OCI-LY7 (cell line): Measurements from ENCODE around the gene RPS6KA3. TPM values are rescaled to one million over a fixed set of nuclear protein-coding genes. Genes with fewer than 3 reads are reported as not detected.

Experiments
- BruUV-seq: library from RNA; stranded (reverse); fragments of 400-500 nt; replicated peaks from 2 replicates; lab custom pipeline; 2021; lab: Mats Ljungman, UMichigan
- CTCF ChIA-PET: fragments of 300-600 bp; sonication (Branson Sonifier 250); formaldehyde crosslinking; loops from one replicate; lab custom pipeline; 2022; ENCODE audit warnings: antibody characterized with exemption; ENCODE audit not compliant: unreplicated experiment; lab: Charles Lee
- POLR2A ChIA-PET: fragments of 300-600 bp; sonication (Branson Sonifier 250); formaldehyde crosslinking; loops from one replicate; lab custom pipeline; 2022; ENCODE audit warnings: antibody characterized with exemption; lab: Charles Lee
- DNase-seq: peaks from one replicate; pipeline ENCODE4 v3.0.0-alpha.2; 2015; ENCODE audit warnings: low spot score
- H2AFZ ChIP-seq: fragments of 200-600 bp; sonication (generic), shearing (Covaris generic); 2 replicates; pipeline ENCODE4 v1.6.1; 2014; ENCODE audit warnings: mild to moderate bottlenecking, antibody characterized with exemption, low read length, moderate library complexity
- H3K27ac ChIP-seq: fragments of 200-600 bp; sonication (generic); 2 replicates; pipeline ENCODE4 v1.5.1; 2014; ENCODE audit warnings: mixed run types, low read depth, mild to moderate bottlenecking, moderate library complexity, low read length, inconsistent platforms; ENCODE audit not compliant: poor library complexity, severe bottlenecking
- H3K36me3 ChIP-seq: fragments of 200-600 bp; sonication (generic); 2 replicates; pipeline ENCODE4 v1.6.1; 2014; ENCODE audit warnings: mild to moderate bottlenecking, antibody characterized with exemption, low read length, moderate library complexity, mixed read lengths; ENCODE audit not compliant: insufficient read depth
- H3K4me1 ChIP-seq: fragments of 200-600 bp; sonication (generic); 2 replicates; pipeline ENCODE4 v1.5.1; 2014; ENCODE audit warnings: mild to moderate bottlenecking, low read length; ENCODE audit not compliant: insufficient read depth, poor library complexity, severe bottlenecking
- H3K4me2 ChIP-seq: fragments of 200-600 bp; sonication (generic); 2 replicates; pipeline ENCODE4 v1.6.1; 2014; ENCODE audit warnings: mild to moderate bottlenecking, low read length
- H3K4me3 ChIP-seq: fragments of 200-600 bp; sonication (generic); 2 replicates; pipeline ENCODE4 v1.5.1; 2014; ENCODE audit warnings: mild to moderate bottlenecking, low read depth, low read length; ENCODE audit not compliant: poor library complexity, severe bottlenecking
- H3K79me2 ChIP-seq: fragments of 200-600 bp; sonication (generic); 2 replicates; pipeline ENCODE4 v1.6.1; 2016; ENCODE audit warnings: low read depth, mild to moderate bottlenecking, low read length, moderate library complexity, mixed read lengths; ENCODE audit not compliant: insufficient read depth
- H3K9me2 ChIP-seq: fragments of 200-600 bp; sonication (generic); 2 replicates; pipeline ENCODE4 v1.6.1; 2016; ENCODE audit warnings: mild to moderate bottlenecking, low read length, mixed read lengths; ENCODE audit not compliant: insufficient read depth
- H3K9me3 ChIP-seq: fragments of 200-600 bp; sonication (generic); 2 replicates; pipeline ENCODE4 v1.6.1; 2014; ENCODE audit warnings: mild to moderate bottlenecking, mixed run types, low read length, mixed read lengths
- H4K20me1 ChIP-seq: fragments of 200-600 bp; sonication (generic); 2 replicates; pipeline ENCODE4 v1.6.1; 2014; ENCODE audit warnings: mild to moderate bottlenecking, antibody characterized with exemption, low read length, moderate library complexity, mixed read lengths; ENCODE audit not compliant: insufficient read depth
- CTCF ChIP-seq: fragments of 200-600 bp; sonication (generic); conservative IDR thresholded peaks from 2 replicates; pipeline ENCODE4 v1.5.1; 2014; ENCODE audit warnings: mild to moderate bottlenecking, antibody characterized with exemption, low read length, moderate library complexity, mixed read lengths
- EZH2phosphoT487 ChIP-seq: fragments of 200-600 bp; sonication (generic); IDR thresholded peaks from 2 replicates; pipeline ENCODE4 v1.6.1; 2018; ENCODE audit warnings: low read depth, borderline replicate concordance, mild to moderate bottlenecking, mixed run types, antibody characterized with exemption, low read length, moderate library complexity, mixed read lengths
- intact Hi-C: fragments of 100-400 bp; cut with micrococcal nuclease; formaldehyde crosslinking; loops from one replicate; pipeline ENCODE4 v1.10.0; 2022; ENCODE audit not compliant: unreplicated experiment
- total RNA-seq, 2 experiments: library from RNA; depleted of rRNA in 1 of 2; stranded (reverse); fragments of >200 nt in 1 of 2; shearing (Covaris generic) in 1 of 2; gene quantifications; 2 replicates each; pipeline ENCODE4 v1.2.3, GENCODE V29; 2014 to 2022

RPS6KA3 gene
- total RNA-seq, 2 experiments from 2014 or later = 21.6 to 35.4 TPM

- Histone ChIP-seq H2AFZ (no peak overlapping the region), H3K4me2 (no peak overlapping the region), H3K4me1 (no peaks in the 10 kb centered on the region), H3K4me3 (no peak overlapping the region), H4K20me1 (no peaks in the 10 kb centered on the region), H3K79me2 (no peaks in the 10 kb centered on the region), H3K36me3 (no peaks in the 10 kb centered on the region), H3K9me3 (no peaks in the 10 kb centered on the region), H3K27ac (no peak overlapping the region), H3K9me2 (no peaks in the 10 kb centered on the region)
- POLR2A ChIA-PET = interaction anchor here (1.0 kb wide), 1 partner anchor 14 kb away, joined by 3 read pairs; no protein-coding TSS in a partner anchor
- intact Hi-C loops = no loop called here
- no peak for DNase-seq
- no TSS peak for BruUV-seq
- no peak for TF ChIP-seq EZH2phosphoT487
- TF ChIP-seq CTCF = no peak
- CTCF ChIA-PET = no interaction called here
Measured at GRCh38 chrX:20118065-20118824, 148.5 kb downstream of the RPS6KA3 start.

GRCh38 chrX:20116577-20117240, 150.0 kb downstream of the RPS6KA3 start, which contains the start of gene MAP7D2:
TSS of gene MAP7D2 (minus strand) at chrX:20116907. CDS start at chrX:20116879, 28 bp downstream.
- intact Hi-C loops = no loop called here
- Histone ChIP-seq H3K4me2 (no peak within 1 kb of the TSS), H2AFZ (no peak within 1 kb of the TSS), H3K36me3 (no peaks in the 10 kb centered on the region), H3K9me2 (no peaks in the 10 kb centered on the region), H3K27ac (no peak within 1 kb of the TSS), H3K4me3 (no peak within 1 kb of the TSS), H4K20me1 (no peaks in the 10 kb centered on the region), H3K9me3 (no peaks in the 10 kb centered on the region), H3K4me1 (no peaks in the 10 kb centered on the region), H3K79me2 (no peaks in the 10 kb centered on the region)
- ChIA-PET POLR2A (no interaction called here), CTCF (no interaction called here)
- no TSS peak for BruUV-seq
- TF ChIP-seq EZH2phosphoT487 (no peak), CTCF (no peak)
- DNase-seq = no peak
